Measurements from ENCODE around the gene TRIM66.

TRIM66 gene

DNA sequence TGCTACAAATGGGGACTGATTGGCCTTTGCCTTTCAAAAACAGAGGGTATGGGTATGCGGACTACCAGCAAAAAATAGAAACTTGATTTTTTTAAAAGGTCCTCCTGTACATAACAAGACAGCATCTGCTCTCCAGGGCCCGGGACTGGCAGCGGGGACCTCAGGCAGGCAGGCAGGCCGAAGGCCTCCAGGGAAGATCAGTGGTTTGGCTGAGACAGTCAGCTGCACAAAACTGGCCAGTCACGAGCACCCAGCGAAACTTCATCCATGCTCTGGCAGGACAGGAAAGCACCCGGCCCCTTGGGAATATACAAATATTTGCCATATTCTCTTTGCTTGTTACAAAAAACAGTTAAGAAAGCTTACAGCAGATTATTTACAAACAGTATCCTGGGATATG is 11.1 kb upstream of the TRIM66 start:
- DNase-seq (ENCODE audit: extremely low spot score, insufficient read length, low read depth) = no peak
- no peak for FAIRE-seq

DNA sequence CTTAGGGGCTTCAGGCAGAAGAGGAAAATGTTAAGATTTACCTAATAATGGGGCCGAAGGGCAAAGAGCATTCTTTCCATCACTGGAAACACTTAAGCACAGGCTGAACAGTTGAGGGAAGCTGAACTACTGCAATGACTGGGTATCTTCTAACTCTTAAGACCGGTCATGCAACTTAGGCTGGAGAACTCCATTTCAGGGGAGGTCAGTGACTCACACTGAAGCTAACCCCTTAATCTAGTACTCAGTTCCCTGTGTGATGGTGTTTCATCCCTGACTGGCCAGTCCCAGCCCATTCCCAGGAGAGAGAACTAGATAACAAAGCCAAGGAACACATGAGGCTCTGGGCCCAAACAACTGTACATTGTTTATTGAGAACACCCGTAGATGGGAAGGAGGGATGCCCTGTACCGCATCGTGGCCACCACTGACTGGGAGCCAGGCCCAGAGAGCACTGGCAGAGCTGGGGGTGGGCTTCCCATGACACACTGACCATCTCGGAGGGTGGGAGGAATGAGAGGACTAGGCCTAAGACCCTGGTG is 10.6 kb upstream of the TRIM66 start:
- no peak for DNase-seq (ENCODE audit: extremely low spot score, insufficient read length, low read depth)

DNA sequence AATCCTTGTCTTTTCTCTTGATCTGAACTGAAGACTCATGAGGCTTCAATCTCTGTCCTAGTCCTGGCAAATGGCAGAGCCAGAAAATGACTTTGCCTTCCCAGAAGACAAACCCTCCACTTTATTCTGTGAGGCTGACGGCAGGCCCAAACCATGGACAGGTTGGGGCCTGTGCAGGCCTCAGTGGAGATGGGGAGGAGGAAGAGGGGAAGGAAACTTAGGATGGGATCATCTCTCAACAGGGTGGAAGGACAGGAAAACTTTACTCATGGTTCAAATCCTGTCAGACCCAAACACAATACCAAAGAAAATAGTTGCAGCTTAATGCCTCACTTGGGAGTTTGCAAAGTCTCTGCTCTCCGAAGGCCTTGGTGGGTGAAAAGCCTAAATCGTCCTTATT is 10.0 kb upstream of the TRIM66 start:
- FAIRE-seq (no peak), DNase-seq (ENCODE audit: extremely low spot score, insufficient read length, low read depth) (no peak)

More for the DNA sequence above, 10.6 kb upstream of the TRIM66 start:
- no peak for FAIRE-seq

DNA sequence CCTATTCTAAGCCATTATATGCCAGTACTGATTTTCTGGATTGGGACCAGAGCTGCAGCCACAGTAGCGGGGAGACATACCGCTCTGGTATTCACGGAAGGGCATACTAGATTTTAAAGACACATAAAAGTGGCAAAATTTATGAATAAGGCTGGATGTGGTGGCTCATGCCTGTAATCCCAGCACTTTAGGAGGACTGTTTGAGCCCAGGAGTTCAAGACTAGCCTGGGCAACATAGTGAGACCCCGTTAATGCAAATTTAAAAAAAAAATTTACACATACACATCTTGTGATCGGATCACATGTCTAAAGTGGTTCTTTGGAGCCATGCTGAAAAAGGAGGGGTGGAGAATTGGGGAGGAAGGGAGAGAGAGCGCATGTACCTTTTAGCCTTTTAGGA is 9.1 kb upstream of the TRIM66 start:
- FAIRE-seq (no peak), DNase-seq (ENCODE audit: extremely low spot score, insufficient read length, low read depth) (no peak)

DNA sequence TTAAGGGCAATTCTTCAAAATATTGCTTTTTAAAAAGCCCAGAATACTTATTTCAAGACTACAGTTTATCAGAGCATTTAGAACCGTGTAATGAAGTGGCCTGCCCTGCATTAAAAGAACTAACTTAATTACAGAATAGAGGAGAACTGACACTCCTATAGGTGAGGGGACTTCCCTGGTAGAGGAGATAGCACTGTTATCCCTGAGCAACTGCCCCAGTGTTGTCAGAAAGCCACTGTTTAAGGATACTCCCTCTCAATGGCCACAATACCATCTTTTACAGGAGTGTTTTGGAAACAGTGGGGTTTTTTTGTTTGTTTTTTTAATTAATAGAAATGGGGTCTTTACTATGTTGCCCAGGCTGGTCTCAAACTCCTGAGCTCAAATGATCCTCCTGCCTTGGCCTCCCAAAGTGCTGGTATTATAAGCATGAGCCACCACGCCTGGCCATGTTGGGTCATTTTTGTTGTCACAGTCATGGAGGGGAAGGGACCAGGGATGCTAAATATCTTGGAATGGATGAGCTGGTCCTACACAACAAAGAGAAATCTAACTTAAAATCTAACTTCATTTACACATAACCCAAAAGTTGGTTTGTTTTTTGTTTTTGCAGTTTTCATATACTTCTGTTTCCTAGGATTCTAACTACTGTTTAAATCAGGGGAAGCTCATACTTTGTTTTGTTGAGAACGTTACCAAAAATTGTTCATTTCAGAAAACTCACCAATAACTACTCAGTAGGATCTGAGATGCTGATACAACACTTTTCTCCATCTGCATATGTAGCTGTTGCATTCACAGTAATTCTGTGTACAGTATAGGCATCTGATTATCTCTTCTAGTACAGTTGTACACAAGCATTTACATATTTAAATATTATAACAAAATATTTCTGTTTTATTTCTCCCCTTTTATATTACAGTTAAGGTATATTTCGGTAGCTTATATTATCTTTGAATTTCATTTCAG is 8.2 kb upstream of the TRIM66 start:
- no peak for DNase-seq (ENCODE audit: extremely low spot score, insufficient read length, low read depth)
- no peak for FAIRE-seq

DNA sequence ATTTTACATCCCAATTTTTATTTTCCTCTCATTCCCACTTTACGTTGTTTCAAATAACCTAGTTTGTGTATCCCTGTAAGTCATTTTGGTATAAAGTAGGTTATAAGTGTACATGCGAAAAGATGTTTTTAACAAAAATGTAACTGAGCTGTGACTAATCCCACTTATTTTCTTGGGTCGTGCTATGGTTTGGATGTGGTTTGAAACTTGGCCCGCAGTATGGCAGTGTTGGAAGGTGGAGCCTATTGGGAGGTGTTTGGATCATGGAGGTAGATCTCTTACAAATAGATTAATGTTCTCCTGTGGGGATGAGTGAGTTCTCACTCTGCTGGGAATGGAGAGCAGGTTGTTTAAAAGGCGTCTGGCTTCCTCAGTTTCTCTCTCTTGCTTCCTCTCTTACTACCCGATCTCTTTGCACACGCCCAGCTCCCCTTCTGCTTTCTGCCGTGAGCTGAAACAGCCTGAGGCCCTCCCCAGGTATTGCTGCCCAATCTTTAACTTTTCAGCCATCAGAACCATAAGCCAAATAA is 7.3 kb upstream of the TRIM66 start:
- FAIRE-seq = no peak
- no peak for DNase-seq (ENCODE audit: extremely low spot score, insufficient read length, low read depth)

DNA sequence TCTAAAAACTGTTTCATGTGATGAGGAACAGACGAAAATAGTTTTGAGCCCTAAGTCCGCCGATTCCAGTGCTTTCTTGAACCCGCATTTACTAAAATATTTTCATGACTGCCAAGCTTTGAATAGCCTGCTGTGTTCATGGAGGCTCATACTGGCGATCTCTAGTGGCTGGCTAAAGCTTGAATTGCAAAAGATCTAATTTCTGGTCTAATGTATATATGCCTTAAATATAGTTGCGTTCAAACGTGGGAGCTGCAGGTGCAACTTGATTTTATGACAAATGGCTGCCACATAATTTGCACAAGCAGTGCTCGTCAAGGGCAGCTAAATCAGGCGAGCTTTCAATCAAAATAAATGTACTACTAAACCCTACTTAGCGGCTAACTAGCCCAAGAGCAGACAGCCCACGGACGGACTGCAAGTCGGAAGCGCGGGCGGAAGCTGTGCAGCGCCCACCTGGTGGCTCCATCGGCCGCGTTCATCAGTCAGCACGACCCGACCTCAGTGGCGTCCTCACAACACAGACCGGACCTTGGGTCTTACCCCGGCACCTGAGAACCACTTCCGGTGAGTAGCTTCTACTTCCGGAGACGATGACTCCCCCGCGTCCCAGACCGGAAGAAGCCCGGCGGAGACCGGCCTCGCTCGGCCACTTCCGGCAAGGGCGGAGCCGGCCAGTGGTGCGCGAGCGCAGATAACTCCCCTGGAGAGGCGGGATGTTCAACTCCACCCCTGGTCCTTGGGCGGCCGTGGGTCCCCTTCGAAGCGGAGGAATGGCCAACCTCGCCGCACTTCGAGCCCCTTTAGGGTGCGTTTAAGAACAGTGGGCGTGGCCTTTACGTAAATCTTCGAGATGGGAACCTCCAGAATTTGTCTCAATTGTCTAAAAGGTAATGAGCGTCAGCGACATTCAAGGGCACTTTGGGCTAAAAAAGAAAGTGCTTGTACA is 6.2 kb upstream of the TRIM66 start:
- FAIRE-seq = peak; percentile 95
- peak; percentile 90 for DNase-seq (ENCODE audit: extremely low spot score, insufficient read length, low read depth)

DNA sequence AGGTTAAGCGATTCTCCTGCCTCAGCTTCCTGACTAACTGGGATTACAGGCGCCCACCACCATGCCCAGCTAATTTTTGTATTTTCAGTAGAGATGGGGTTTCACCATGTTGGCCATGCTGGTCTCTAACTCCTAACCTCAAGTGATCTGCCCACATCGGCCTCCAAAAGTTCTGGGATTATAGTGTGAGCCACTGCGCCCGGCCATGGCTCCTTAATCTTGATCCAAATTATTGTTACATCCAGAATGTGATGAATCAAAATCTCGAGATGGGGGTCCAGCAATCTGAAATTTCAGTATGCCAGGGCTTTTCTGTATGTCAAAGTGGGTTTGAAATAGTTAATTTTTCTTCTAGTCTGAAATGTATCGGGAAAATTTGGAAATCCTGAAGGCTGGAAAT is 3.9 kb upstream of the TRIM66 start:
- DNase-seq (ENCODE audit: extremely low spot score, insufficient read length, low read depth) = no peak
- no peak for FAIRE-seq

DNA sequence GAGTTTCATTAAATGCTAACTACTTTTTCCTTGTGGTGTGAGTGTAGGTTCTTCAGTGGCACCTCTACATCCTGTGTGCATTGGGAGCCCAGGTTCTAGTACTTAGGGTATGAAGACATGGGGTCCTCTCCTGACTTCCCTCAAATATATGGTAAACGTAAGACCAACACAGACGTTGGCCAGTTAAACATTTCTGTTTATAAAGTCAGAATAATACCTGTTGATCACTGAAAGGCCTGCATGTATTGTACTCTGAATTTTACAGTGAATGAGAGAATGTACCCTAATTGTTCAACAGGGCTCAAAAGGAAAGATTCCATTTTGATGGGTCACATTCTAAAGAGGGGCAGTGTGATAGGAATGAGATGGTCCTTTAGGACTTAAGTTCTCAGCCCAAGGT is 3.4 kb upstream of the TRIM66 start:
- DNase-seq (ENCODE audit: extremely low spot score, insufficient read length, low read depth) (no peak), FAIRE-seq (no peak)

DNA sequence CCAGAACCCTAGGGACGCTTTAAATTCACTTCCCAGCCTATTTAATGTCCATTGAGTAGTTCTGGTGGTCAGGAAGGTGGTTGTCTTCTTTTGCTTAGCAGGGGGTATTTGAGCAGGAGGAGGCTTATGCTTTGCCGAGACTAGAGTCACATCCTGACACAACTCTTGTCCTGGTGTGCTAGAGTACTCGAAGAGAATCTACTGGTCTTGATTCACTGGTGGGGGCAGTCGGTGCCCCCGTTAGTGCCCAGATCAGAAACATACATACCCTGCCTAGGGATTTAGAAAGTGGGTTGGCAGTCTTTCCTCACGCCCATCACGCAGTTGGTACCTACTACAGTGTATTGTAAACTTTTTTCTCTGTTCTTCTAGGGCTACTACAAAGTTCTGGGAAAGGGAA is 2.8 kb upstream of the TRIM66 start:
- no peak for FAIRE-seq
- DNase-seq (ENCODE audit: extremely low spot score, insufficient read length, low read depth) = no peak

DNA sequence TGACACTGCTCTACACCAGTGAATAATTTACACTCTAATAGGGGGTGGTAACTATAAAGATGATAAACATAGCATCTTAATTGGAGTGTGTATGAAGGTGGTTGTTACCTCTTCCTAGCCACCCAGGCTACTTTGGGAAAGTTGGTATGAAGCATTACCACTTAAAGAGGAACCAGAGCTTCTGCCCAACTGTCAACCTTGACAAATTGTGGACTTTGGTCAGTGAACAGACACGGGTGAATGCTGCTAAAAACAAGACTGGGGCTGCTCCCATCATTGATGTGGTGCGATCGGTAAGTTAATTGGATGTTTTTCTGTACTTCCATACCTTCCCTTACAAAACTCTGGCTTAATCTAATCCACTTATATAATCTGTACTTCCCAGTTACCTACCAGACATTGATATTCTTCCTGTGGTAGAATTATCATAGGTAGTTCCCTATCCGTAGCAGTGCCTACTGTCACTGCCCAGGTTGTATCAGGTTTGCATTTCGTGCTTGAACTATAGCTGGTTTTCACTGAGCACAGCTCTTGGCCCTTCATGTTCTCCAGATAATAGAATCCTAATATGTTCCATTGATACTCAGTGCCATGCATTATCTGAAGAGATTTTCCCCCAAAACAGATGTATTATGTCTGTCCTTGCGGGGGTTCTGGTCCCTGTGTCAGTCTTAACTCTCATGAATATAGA is 2.3 kb upstream of the TRIM66 start:
- FAIRE-seq = no peak
- DNase-seq (ENCODE audit: extremely low spot score, insufficient read length, low read depth) = no peak

DNA sequence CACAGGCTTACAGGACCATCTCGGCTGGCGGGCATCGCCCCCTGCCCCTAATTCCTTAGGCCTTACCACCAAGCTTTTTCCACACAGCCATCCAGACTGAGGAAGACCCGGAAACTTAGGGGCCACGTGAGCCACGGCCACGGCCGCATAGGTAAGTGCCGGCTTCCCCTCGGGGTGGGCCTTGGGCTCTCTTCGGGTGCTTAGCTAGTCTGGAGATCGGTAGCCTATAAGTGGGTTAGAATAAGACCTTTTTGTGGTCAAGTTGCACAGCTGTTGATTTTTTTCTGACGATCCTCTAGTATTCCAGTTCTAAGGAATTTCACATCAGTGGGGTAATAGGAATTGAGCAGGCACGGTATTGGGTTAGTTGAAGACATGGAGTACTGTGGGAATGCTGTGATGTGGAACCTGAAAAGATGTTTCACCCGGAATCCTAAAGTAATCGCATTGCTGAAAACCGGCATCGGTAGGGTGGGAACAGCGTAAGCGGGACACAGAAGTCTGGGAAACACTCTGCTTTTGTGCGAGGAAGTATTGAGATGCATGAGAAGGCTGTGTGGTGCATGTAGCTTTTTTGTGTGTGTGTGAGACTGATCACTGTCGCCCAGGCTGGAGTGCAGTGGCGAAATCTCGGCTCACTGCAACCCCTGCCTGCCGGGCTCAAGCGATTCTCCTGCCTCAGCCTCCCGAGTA is 796 bp upstream of the TRIM66 start:
- no peak for DNase-seq (ENCODE audit: extremely low spot score, insufficient read length, low read depth)
- FAIRE-seq = no peak

DNA sequence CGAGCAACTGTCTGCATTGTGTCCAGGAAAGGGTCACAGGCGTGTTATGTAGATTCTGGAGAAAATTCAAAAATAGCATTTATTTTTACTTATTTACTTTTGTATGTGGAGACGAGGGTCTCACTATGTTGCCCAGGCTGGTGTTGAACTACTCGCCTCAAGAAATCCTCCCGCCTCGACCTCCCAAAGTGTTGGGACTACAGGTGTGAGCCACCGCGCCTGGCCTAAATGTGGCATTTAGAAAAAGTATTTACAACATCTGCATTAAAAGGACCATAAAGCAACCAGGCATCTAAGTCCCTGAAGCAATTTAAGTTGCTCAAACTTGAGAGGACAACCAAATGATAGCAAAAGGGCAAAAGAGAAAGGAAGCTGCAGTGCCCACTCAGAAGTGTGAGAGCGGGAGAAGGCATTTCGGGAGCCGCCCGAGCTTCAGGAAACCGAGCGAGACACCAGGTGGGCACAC is 595 bp downstream of the TRIM66 start:
- FAIRE-seq (no peak), DNase-seq (ENCODE audit: extremely low spot score, insufficient read length, low read depth) (no peak)

DNA sequence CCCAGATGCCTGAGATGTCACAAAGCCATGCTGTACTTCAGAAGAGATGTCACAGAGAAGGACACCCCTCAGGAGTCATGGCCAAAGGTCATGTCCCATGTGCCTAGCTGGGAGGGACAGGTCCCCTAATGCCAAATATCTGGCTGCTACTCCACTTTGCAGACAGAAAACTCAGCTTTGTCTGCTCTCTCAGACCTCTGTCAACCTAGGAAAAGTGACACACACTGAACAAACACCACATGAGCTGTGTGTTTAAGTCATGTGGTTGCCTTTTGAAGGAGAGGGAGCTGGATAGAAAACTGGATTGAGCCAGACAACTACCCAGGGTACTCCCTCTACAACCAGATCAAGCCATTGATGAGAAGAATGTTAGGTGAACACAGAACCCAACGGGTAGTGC is 3.5 kb downstream of the TRIM66 start:
- DNase-seq (ENCODE audit: extremely low spot score, insufficient read length, low read depth) = no peak
- FAIRE-seq = no peak

DNA sequence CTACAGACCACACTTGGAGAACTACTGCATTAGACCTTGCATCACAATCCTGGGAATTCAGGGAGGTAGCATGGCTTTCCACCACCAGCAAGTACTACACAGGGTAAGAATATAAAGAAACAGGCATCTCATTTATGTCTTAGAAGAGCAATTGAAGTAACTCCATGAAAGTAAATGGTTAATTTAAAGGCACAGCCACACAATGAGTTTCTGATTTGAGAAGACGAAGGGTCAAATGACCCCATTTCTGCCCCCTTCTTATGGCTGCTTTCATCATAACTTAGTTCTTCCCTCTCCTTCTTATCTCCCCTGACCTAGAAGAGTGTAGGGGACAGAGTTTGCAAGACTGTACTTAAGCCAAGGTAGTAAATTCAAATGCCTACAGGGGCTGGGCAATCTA is 6.0 kb downstream of the TRIM66 start:
- FAIRE-seq = no peak

DNA sequence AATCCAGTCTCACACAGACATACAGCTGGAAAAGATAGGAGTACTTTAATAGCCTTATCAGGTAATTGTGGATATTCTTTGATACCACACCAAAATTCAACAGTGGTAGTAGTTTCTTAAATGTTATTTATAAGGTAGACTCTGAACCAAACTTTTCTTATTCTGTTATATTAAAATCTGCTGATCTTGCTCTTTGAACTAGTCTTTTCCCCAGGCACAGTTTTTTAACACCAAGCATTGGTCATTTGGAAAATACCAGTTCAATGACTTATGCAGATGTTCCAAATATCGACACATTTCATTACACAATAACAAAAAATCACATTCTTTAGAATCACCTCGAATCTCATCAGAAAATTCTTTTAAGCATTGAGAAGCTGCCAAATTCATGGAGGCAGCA is 7.6 kb downstream of the TRIM66 start:
- no peak for DNase-seq (ENCODE audit: extremely low spot score, insufficient read length, low read depth)
- FAIRE-seq = no peak

More for the DNA sequence above, 6.0 kb downstream of the TRIM66 start:
- no peak for DNase-seq (ENCODE audit: extremely low spot score, insufficient read length, low read depth)

DNA sequence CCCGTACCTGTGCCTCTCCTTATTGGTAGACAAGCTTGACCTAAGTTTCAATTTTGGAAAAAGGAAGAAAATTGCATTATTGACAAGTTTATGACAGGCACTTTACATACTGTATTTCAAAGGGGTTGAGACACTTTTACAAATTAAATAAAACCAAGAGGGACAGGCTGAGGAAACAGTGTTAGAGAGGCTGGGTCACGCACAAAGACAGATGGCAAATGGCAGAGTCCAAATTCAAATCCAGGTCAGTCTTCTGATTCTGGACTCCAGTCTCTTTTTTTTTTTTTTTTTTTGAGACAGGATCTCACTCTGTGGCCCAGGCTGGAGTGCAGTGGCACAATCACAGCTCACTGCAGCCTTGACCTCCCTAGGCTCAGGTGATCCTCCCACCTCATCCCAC is 10.1 kb downstream of the TRIM66 start:
- DNase-seq (ENCODE audit: extremely low spot score, insufficient read length, low read depth) = no peak
- FAIRE-seq = no peak

DNA sequence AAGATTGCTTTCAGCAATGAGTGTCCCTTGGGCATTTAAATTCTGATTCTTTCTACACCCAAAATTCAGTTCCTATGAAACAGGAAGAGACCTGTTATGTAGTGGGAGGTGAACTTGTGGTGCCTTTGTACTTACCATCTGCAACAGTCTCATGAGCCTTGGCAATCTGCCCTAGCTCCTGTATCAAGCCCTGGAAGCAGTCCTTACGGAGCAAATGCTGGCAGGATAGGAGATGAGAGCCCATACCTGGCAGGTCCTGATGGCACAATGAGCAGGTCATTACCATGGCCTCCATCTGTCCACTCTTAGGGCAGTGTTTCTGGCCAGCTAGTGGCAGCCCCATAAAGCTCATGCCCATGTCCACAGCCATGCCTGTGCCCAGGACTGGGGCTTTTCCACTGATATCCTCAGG is 10.8 kb downstream of the TRIM66 start:
- no peak for DNase-seq (ENCODE audit: extremely low spot score, insufficient read length, low read depth)
- FAIRE-seq = no peak

DNA sequence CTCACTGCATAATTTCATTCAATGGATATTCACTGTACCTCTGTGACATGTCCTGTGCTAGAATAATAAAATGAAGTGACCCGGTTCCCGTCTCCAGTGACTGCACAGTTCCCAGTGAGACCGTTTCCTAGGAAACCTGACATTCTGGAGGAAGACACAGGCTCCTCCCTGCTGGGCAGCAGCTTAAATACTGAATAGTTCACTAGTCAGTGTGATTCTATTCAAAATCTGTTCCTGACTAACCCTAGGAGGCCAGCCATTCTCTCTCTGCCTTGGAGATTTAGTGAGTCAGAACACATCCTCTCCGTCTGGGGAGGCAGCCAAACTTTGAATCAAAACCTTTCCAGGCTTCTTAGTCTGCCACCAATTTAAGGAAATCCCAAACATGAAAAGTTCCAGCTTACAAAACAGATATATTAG is 11.3 kb downstream of the TRIM66 start:
- FAIRE-seq = no peak
- DNase-seq (ENCODE audit: extremely low spot score, insufficient read length, low read depth) = no peak

Measured in GM18507 (cell line).